HepG2 (cell line): ENCODE data around the gene PTPRH. TPM values are rescaled to one million over a fixed set of nuclear protein-coding genes. Genes with fewer than 3 reads are reported as not detected.

Source experiments
- CEBPZ ChIP-seq: IDR thresholded peaks from 2 replicates; pipeline ENCODE4 v1.6.1; 2012; ENCODE audit warnings: low read length, improper control_type of control experiment
- HOXA9 ChIP-seq: sonication (generic); formaldehyde crosslinking; IDR thresholded peaks from 2 replicates; pipeline ENCODE4 v1.8.1; 2022; ENCODE audit warnings: missing genetic modification reagents, mild to moderate bottlenecking, moderate library complexity, borderline replicate concordance
- KAT8 ChIP-seq: IDR thresholded peaks from 2 replicates; pipeline ENCODE4 v1.6.1; 2016; ENCODE audit warnings: missing genetic modification reagents, missing compliant biosample characterization
- LRRFIP1 ChIP-seq: sonication (generic); formaldehyde crosslinking; conservative IDR thresholded peaks from 2 replicates; pipeline ENCODE4 v1.4.0; 2020; ENCODE audit warnings: missing genetic modification reagents
- NFIB ChIP-seq: sonication (generic); formaldehyde crosslinking; IDR thresholded peaks from 2 replicates; pipeline ENCODE4 v1.9.0; 2021; ENCODE audit warnings: missing genetic modification reagents, mild to moderate bottlenecking, borderline replicate concordance
- TFDP1 ChIP-seq: IDR thresholded peaks from 2 replicates; pipeline ENCODE4 v1.6.1; 2016; ENCODE audit warnings: missing compliant biosample characterization, missing genetic modification reagents, borderline replicate concordance
- TFE3 ChIP-seq: IDR thresholded peaks from 2 replicates; pipeline ENCODE4 v1.6.1; 2016
- ZNF343 ChIP-seq: sonication (generic); formaldehyde crosslinking; IDR thresholded peaks from 2 replicates; pipeline ENCODE4 v1.4.0; 2020; ENCODE audit warnings: mild to moderate bottlenecking, missing genetic modification reagents
- ZNF564 ChIP-seq: sonication (generic); formaldehyde crosslinking; IDR thresholded peaks from 2 replicates; pipeline ENCODE4 v1.8.1; 2023; ENCODE audit warnings: mild to moderate bottlenecking, missing genetic modification reagents
- polyA plus RNA-seq, 8 experiments: library from polyadenylated mRNA; depleted of rRNA in 3 of 8; stranded (reverse) in 7 of 8; unstranded in 1 of 8; fragments of >200 nt; fragmentation: Illumina TruSeq in 4 of 8; extraction: Trizol in 4 of 8; gene quantifications; 2 replicates each; pipeline versions ENCODE4 v1.2.1 to v1.2.3, GENCODE V29; 2011 to 2016; ENCODE audit warnings: low read depth in 4 of 8, missing spikeins in 1 of 8, mixed read lengths in 1 of 8; ENCODE audit not compliant: insufficient read depth in 1 of 8
- total RNA-seq, 5 experiments: library from RNA; depleted of rRNA; stranded (reverse); fragments of >200 nt; fragmentation: Illumina TruSeq; extraction: Trizol; gene quantifications; 2 replicates each; pipeline ENCODE4 v1.2.3, GENCODE V29; 2016; ENCODE audit warnings: low read depth in 1 of 5
- TF ChIP-seq, protein P1 (sequence below): sonication (generic); formaldehyde crosslinking; IDR thresholded peaks from 2 replicates; pipeline ENCODE4 v1.4.0; 2020; ENCODE audit warnings: mild to moderate bottlenecking, missing genetic modification reagents
- TF ChIP-seq, protein P2 (sequence below): sonication (generic); formaldehyde crosslinking; IDR thresholded peaks from 2 replicates; pipeline ENCODE4 v1.4.0; 2020; ENCODE audit warnings: mild to moderate bottlenecking, missing genetic modification reagents
- TF ChIP-seq, protein P3 (sequence below): sonication (generic); formaldehyde crosslinking; IDR thresholded peaks from 2 replicates; pipeline ENCODE4 v1.5.1; 2020; ENCODE audit warnings: missing genetic modification reagents, mild to moderate bottlenecking, borderline replicate concordance

PTPRH gene
- total and polyA plus RNA-seq, 2 of the 13 experiments (the other 11 are each of a cell fraction or from before 2014, with no cell fraction given), result 14.7 to 125 TPM

- TF ChIP-seq CEBPZ (no peak), ZNF564 (CRISPR knock-in tag) (no peak), ZNF343 (CRISPR knock-in tag) (no peak), KAT8 (CRISPR knock-in tag) (no peak), NFIB (CRISPR knock-in tag) (no peak), HOXA9 (CRISPR knock-in tag) (no peak), TFE3 (CRISPR knock-in tag) (no peak), LRRFIP1 (CRISPR knock-in tag) (no peak), TFDP1 (CRISPR knock-in tag) (no peak)
- TF ChIP-seq, protein P1, sequence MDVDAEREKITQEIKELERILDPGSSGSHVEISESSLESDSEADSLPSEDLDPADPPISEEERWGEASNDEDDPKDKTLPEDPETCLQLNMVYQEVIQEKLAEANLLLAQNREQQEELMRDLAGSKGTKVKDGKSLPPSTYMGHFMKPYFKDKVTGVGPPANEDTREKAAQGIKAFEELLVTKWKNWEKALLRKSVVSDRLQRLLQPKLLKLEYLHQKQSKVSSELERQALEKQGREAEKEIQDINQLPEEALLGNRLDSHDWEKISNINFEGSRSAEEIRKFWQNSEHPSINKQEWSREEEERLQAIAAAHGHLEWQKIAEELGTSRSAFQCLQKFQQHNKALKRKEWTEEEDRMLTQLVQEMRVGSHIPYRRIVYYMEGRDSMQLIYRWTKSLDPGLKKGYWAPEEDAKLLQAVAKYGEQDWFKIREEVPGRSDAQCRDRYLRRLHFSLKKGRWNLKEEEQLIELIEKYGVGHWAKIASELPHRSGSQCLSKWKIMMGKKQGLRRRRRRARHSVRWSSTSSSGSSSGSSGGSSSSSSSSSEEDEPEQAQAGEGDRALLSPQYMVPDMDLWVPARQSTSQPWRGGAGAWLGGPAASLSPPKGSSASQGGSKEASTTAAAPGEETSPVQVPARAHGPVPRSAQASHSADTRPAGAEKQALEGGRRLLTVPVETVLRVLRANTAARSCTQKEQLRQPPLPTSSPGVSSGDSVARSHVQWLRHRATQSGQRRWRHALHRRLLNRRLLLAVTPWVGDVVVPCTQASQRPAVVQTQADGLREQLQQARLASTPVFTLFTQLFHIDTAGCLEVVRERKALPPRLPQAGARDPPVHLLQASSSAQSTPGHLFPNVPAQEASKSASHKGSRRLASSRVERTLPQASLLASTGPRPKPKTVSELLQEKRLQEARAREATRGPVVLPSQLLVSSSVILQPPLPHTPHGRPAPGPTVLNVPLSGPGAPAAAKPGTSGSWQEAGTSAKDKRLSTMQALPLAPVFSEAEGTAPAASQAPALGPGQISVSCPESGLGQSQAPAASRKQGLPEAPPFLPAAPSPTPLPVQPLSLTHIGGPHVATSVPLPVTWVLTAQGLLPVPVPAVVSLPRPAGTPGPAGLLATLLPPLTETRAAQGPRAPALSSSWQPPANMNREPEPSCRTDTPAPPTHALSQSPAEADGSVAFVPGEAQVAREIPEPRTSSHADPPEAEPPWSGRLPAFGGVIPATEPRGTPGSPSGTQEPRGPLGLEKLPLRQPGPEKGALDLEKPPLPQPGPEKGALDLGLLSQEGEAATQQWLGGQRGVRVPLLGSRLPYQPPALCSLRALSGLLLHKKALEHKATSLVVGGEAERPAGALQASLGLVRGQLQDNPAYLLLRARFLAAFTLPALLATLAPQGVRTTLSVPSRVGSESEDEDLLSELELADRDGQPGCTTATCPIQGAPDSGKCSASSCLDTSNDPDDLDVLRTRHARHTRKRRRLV (CRISPR knock-in tag), result no peak
- TF ChIP-seq, protein P2, sequence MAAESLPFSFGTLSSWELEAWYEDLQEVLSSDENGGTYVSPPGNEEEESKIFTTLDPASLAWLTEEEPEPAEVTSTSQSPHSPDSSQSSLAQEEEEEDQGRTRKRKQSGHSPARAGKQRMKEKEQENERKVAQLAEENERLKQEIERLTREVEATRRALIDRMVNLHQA (CRISPR knock-in tag), result no peak
- TF ChIP-seq, protein P3, sequence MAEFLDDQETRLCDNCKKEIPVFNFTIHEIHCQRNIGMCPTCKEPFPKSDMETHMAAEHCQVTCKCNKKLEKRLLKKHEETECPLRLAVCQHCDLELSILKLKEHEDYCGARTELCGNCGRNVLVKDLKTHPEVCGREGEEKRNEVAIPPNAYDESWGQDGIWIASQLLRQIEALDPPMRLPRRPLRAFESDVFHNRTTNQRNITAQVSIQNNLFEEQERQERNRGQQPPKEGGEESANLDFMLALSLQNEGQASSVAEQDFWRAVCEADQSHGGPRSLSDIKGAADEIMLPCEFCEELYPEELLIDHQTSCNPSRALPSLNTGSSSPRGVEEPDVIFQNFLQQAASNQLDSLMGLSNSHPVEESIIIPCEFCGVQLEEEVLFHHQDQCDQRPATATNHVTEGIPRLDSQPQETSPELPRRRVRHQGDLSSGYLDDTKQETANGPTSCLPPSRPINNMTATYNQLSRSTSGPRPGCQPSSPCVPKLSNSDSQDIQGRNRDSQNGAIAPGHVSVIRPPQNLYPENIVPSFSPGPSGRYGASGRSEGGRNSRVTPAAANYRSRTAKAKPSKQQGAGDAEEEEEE (CRISPR knock-in tag), result no peak
Measured at GRCh38 chr19:55247621-55248099, 38.4 kb upstream of the PTPRH start (continued).
